IPS-NIHi11 (cell line): Measurements from ENCODE around the gene FMR1.

ENCODE experiments used
- DNase-seq: peaks from one replicate; pipeline ENCODE4 v3.0.0; 2012; ENCODE audit warnings: mixed read lengths, low spot score

The FMR1 gene

GRCh38 chrX:147911192-147912022 lies at the start of gene FMR1:
Gene FMR1, plus strand, starts transcription at chrX:147911919. Its CDS starts 261 bp downstream, at chrX:147912180.
- peak; percentile 90 for DNase-seq

GRCh38 chrX:147875866-147876596 lies 35.7 kb upstream of the FMR1 start:
- DNase-seq, result no peak

GRCh38 chrX:147876849-147877646 lies 34.7 kb upstream of the FMR1 start:
- no peak for DNase-seq

GRCh38 chrX:147877726-147878125 lies 34.0 kb upstream of the FMR1 start:
- DNase-seq, result no peak

- no peak for DNase-seq
Observed at GRCh38 chrX:147884958-147885357, 26.8 kb upstream of the FMR1 start.

- no peak for DNase-seq
Observed at GRCh38 chrX:147890756-147891155, 21.0 kb upstream of the FMR1 start.

GRCh38 chrX:147891896-147892295 lies 19.8 kb upstream of the FMR1 start:
- no peak for DNase-seq

GRCh38 chrX:147893741-147894140 lies 18.0 kb upstream of the FMR1 start:
- no peak for DNase-seq

GRCh38 chrX:147894366-147894963 lies 17.3 kb upstream of the FMR1 start:
- peak; percentile 11 for DNase-seq

GRCh38 chrX:147897117-147897516 lies 14.6 kb upstream of the FMR1 start:
- DNase-seq, result no peak

GRCh38 chrX:147898951-147899350 lies 12.8 kb upstream of the FMR1 start:
- no peak for DNase-seq

- no peak for DNase-seq
Observed at GRCh38 chrX:147899379-147900114, 12.2 kb upstream of the FMR1 start.

- no peak for DNase-seq
Observed at GRCh38 chrX:147900349-147900748, 11.4 kb upstream of the FMR1 start.

GRCh38 chrX:147901461-147902126 lies 10.1 kb upstream of the FMR1 start:
- DNase-seq, result no peak

- no peak for DNase-seq
Observed at GRCh38 chrX:147902270-147902669, 9.4 kb upstream of the FMR1 start.

GRCh38 chrX:147908106-147908505 lies 3.6 kb upstream of the FMR1 start:
- no peak for DNase-seq

- DNase-seq, result no peak
Observed at GRCh38 chrX:147910607-147911006, 1.1 kb upstream of the FMR1 start.

GRCh38 chrX:147912093-147912801 lies 528 bp downstream of the FMR1 start:
- peak; percentile 35 for DNase-seq

- no peak for DNase-seq
Observed at GRCh38 chrX:147913570-147913969, 1.9 kb downstream of the FMR1 start.

- no peak for DNase-seq
Observed at GRCh38 chrX:147914591-147914990, 2.9 kb downstream of the FMR1 start.
